Omental fat pad (tissue), 4 donors: ENCODE measurements around the gene RB1. TPM values are rescaled to one million over a fixed set of nuclear protein-coding genes. Genes with fewer than 3 reads are reported as not detected.

ENCODE experiments used
- ATAC-seq: fragments of 150-250 bp; one replicate; pipeline ENCODE4 v1.9.1; 2016; ENCODE audit warnings: mild to moderate bottlenecking, moderate library complexity; ENCODE audit not compliant: low FRiP score
- DNase-seq: peaks from one replicate; pipeline ENCODE4 v3.0.0-alpha.2; 2019; ENCODE audit warnings: low spot score
- CTCF ChIP-seq, 3 donors: fragments of 450-650 bp; IDR thresholded peaks; one replicate each; pipeline ENCODE4 v1.5.1; 2016 to 2017; ENCODE audit warnings: antibody characterized with exemption in 3 of 3, mild to moderate bottlenecking in 3 of 3, moderate library complexity in 2 of 3
- total RNA-seq, 4 donors: library from RNA; depleted of rRNA; stranded (reverse); fragments of >200 nt; gene quantifications; one replicate each; pipeline ENCODE4 v1.1.0, GENCODE V29; 2016

Gene RB1
- total RNA-seq, 4 donors from 2014 or later: 26.5 to 42.6 (median 37.5) TPM

GRCh38 chr13:48273346-48273745 lies 30.2 kb upstream of the RB1 start:
- TF ChIP-seq CTCF (IDR thresholded peaks at IDR 0.05): no peak
- ATAC-seq: no peak
- no peak for DNase-seq

GRCh38 chr13:48275507-48275906 lies 28.0 kb upstream of the RB1 start:
- DNase-seq (no peak), ATAC-seq (no peak)
- TF ChIP-seq CTCF (IDR thresholded peaks at IDR 0.05): no peak

GRCh38 chr13:48278806-48279205 lies 24.7 kb upstream of the RB1 start:
- TF ChIP-seq CTCF (IDR thresholded peaks at IDR 0.05): no peak
- DNase-seq (no peak), ATAC-seq (no peak)

GRCh38 chr13:48281556-48281955 lies 22.0 kb upstream of the RB1 start:
- no peak for ATAC-seq
- no peak for TF ChIP-seq CTCF (IDR thresholded peaks at IDR 0.05)

GRCh38 chr13:48291730-48292129 lies 11.8 kb upstream of the RB1 start:
- ATAC-seq: no peak
- TF ChIP-seq CTCF (IDR thresholded peaks at IDR 0.05): no peak
- DNase-seq: no peak

More at GRCh38 chr13:48281556-48281955, 22.0 kb upstream of the RB1 start:
- no peak for DNase-seq

GRCh38 chr13:48292650-48293049 lies 10.9 kb upstream of the RB1 start:
- DNase-seq (no peak), ATAC-seq (no peak)
- TF ChIP-seq CTCF (IDR thresholded peaks at IDR 0.05): no peak

- no peak for TF ChIP-seq CTCF (IDR thresholded peaks at IDR 0.05)
- DNase-seq: no peak
- no peak for ATAC-seq
Observed at GRCh38 chr13:48294653-48295052, 8.9 kb upstream of the RB1 start.
